Ishikawa (cell line): ENCODE results near the gene CPNE1.

Experiments
- CEBPB ChIP-seq: IDR thresholded peaks from 2 replicates; pipeline ENCODE4 v1.6.1; 2012
- CREB1 ChIP-seq: IDR thresholded peaks from 2 replicates; pipeline ENCODE4 v1.6.1; 2012; ENCODE audit warnings: low read depth
- EGR1 ChIP-seq: IDR thresholded peaks from 2 replicates; pipeline ENCODE4 v1.6.1; 2012
- EP300 ChIP-seq: IDR thresholded peaks from 2 replicates; pipeline ENCODE4 v1.6.1; 2012; ENCODE audit warnings: borderline replicate concordance
- FOXM1 ChIP-seq: IDR thresholded peaks from 2 replicates; pipeline ENCODE4 v1.6.1; 2012; ENCODE audit warnings: low read depth, borderline replicate concordance
- NFIC ChIP-seq: IDR thresholded peaks from 2 replicates; pipeline ENCODE4 v1.6.1; 2012
- RAD21 ChIP-seq: IDR thresholded peaks from 2 replicates; pipeline ENCODE4 v1.6.1; 2012; ENCODE audit warnings: low read depth
- TAF1 ChIP-seq: IDR thresholded peaks from 2 replicates; pipeline ENCODE4 v1.6.1; 2012; ENCODE audit warnings: low read depth, mild to moderate bottlenecking
- TCF12 ChIP-seq: IDR thresholded peaks from 2 replicates; pipeline ENCODE4 v1.6.1; 2012; ENCODE audit warnings: low read depth
- TEAD4 ChIP-seq: IDR thresholded peaks from 2 replicates; pipeline ENCODE4 v1.6.1; 2012
- YY1 ChIP-seq: IDR thresholded peaks from 2 replicates; pipeline ENCODE4 v1.6.1; 2012; ENCODE audit warnings: low read depth
- ZBTB7A ChIP-seq: IDR thresholded peaks from 2 replicates; pipeline ENCODE4 v1.6.1; 2012; ENCODE audit warnings: low read depth
- TF ChIP-seq, protein P1 (sequence below): IDR thresholded peaks from 2 replicates; pipeline ENCODE4 v1.6.1; 2012
- TF ChIP-seq, protein P2 (sequence below): IDR thresholded peaks from 2 replicates; pipeline ENCODE4 v1.6.1; 2012
- TF ChIP-seq, protein P3 (sequence below): IDR thresholded peaks from 2 replicates; pipeline ENCODE4 v1.6.1; 2012; ENCODE audit warnings: low read depth, mild to moderate bottlenecking

The CPNE1 gene

DNA sequence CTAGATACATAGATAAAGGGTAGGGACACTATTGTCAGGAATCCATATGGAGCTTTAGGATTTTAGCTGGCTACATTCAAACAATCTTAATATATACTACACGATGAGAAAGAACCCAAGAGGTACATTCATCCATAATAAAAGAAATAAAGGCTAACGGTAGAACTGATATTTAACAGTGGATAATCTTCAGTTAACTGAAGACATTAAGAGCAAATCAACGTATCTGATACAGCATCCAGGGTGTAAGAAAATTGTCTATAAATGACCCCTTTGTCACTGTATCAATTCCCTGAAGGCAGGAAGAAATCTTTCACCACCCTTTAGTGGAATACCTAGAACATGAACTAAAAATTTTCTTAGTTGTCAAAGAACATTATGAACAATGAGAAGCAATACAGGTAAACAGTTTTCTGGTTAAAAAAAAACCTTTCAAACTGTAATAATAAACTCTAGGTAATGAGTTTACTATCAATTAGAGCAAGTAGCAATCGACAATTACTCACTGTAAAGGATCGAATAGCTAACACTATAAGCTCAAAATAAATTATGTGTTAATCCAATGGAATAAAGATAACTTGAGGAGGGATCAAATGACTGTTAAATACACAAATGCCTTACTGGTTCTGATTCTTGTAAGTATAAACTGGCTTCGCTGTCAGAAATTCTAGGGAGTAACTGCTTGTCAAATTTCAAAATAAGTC, 46.3 kb upstream of the CPNE1 start:
- TF ChIP-seq TAF1 (no peak), ZBTB7A (no peak), TCF12 (no peak), YY1 (no peak), EP300 (no peak), RAD21 (no peak), NFIC (no peak), EGR1 (no peak), TEAD4 (no peak)
- TF ChIP-seq, protein P1, sequence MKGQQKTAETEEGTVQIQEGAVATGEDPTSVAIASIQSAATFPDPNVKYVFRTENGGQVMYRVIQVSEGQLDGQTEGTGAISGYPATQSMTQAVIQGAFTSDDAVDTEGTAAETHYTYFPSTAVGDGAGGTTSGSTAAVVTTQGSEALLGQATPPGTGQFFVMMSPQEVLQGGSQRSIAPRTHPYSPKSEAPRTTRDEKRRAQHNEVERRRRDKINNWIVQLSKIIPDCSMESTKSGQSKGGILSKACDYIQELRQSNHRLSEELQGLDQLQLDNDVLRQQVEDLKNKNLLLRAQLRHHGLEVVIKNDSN: no peak

DNA sequence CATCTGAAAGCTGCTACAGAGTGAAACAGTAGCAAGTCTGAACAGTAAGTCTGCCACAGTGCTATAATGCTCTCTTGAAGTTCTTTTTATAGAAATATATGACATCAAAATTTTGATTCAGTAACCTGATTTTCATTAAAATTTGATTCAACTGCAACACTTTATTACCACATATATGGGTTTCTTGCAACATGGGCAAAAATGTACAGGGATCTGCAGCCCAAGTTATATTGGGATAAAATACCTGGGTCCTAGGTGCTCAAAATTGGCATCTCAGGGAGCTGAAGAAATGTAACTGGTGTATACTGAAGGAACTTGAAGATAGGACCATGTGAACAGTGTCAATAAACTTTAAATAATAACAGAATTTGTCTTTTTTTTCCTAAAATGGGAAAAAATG, 45.3 kb upstream of the CPNE1 start:
- TF ChIP-seq, protein P2, sequence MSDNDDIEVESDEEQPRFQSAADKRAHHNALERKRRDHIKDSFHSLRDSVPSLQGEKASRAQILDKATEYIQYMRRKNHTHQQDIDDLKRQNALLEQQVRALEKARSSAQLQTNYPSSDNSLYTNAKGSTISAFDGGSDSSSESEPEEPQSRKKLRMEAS: no peak
- TF ChIP-seq ZBTB7A (no peak), EGR1 (no peak), TCF12 (no peak), TAF1 (no peak), TEAD4 (no peak), NFIC (no peak), CREB1 (no peak), EP300 (no peak), CEBPB (no peak), YY1 (no peak)
- TF ChIP-seq, protein P1: no peak
- TF ChIP-seq, protein P3, sequence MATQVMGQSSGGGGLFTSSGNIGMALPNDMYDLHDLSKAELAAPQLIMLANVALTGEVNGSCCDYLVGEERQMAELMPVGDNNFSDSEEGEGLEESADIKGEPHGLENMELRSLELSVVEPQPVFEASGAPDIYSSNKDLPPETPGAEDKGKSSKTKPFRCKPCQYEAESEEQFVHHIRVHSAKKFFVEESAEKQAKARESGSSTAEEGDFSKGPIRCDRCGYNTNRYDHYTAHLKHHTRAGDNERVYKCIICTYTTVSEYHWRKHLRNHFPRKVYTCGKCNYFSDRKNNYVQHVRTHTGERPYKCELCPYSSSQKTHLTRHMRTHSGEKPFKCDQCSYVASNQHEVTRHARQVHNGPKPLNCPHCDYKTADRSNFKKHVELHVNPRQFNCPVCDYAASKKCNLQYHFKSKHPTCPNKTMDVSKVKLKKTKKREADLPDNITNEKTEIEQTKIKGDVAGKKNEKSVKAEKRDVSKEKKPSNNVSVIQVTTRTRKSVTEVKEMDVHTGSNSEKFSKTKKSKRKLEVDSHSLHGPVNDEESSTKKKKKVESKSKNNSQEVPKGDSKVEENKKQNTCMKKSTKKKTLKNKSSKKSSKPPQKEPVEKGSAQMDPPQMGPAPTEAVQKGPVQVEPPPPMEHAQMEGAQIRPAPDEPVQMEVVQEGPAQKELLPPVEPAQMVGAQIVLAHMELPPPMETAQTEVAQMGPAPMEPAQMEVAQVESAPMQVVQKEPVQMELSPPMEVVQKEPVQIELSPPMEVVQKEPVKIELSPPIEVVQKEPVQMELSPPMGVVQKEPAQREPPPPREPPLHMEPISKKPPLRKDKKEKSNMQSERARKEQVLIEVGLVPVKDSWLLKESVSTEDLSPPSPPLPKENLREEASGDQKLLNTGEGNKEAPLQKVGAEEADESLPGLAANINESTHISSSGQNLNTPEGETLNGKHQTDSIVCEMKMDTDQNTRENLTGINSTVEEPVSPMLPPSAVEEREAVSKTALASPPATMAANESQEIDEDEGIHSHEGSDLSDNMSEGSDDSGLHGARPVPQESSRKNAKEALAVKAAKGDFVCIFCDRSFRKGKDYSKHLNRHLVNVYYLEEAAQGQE: no peak

DNA sequence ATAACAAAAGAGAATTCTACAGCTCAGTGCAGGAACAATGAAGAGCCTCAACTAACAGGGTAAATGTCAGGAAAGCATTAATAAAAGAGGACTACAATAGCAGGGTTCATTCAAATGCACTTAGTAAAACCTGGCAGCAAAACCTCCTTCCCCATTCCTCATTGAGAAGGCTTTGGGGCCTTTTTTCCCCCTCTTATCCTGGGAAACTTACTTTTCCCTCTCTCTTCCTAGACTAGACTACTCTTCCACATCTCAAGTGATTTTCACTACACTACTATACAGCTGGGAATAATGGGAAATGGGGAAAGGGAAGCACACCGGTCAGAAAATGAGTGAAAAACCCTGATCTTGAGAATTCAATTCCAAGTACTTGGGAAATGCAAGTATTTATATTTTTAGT, 44.6 kb upstream of the CPNE1 start:
- TF ChIP-seq TEAD4: no peak
- no peak for TF ChIP-seq TAF1
- TF ChIP-seq YY1: no peak

DNA sequence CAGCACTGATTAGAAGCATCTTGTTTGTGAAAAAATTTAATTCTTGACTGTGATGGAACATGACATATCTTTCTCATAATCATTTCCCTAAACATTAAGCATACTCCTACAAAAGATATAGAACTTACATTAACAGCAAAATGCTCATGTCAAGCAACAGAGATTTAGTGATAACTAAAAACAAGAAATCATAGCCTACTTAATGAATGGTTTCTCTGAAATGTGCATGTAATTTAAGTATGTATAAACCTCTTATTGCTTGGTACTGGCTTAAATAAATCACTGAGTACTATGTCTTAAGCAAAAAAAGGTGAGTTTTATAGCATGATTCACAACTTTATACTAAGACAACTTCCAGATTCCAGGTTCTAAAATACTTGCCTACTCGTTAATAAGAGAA, 43.8 kb upstream of the CPNE1 start:
- TF ChIP-seq EP300 (no peak), FOXM1 (no peak), EGR1 (no peak), NFIC (no peak), TAF1 (no peak), ZBTB7A (no peak), TCF12 (no peak), CREB1 (no peak), CEBPB (no peak)
- TF ChIP-seq, protein P3: no peak

DNA sequence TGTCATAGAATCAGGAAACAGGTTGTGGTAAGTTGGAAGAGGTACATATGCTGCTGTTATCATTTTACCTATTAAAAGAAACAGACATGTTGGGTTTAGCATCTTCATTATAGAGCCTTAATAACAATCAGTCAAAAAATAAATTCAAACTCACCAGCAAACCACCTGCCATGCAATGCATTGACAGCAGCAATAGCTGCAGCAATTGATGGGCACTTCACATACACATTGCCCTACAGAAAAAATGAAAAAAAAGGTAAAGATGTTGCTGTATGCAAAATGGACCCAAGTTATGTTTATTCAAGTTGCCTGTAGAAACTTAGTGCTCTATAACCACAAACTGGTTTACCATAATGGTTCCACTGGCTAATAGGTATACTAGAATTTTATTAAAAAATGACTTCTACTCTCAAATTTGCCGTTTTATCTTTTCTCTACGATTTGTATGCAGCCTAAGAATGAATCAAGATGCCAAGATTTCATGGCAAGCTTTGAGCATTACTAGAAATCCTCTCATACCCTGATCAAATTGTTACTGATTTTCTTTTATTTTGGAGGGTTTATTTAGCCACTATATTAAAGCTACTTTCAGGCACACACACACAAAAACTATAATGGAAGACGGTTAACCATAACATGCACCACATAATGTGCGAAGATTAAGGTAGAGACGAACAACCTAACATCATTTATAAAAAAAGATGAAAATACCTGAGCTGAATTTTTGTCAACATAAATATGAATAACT, 40.0 kb upstream of the CPNE1 start:
- TF ChIP-seq FOXM1 (no peak), ZBTB7A (no peak), TAF1 (no peak), EP300 (no peak), RAD21 (no peak), CEBPB (no peak)
